H1 (cell line): ENCODE measurements around the gene C15orf39. TPM values are rescaled to one million over a fixed set of nuclear protein-coding genes. Genes with fewer than 3 reads are reported as not detected.

Experiments
- CTCF ChIA-PET: fragments of 300-600 bp; sonication (Branson Sonifier 250); formaldehyde crosslinking; loops from one replicate; lab custom pipeline; 2021; ENCODE audit not compliant: partially characterized antibody; lab: Charles Lee
- POLR2A ChIA-PET: fragments of 300-600 bp; sonication (Branson Sonifier 250); formaldehyde crosslinking; loops from one replicate; lab custom pipeline; 2021; ENCODE audit warnings: inconsistent platforms; ENCODE audit not compliant: partially characterized antibody; lab: Charles Lee
- DNase-seq, 2 experiments: peaks; one replicate each; pipeline versions ENCODE4 v3.0.0 to v3.0.0-alpha.2; 2010 to 2022; ENCODE audit warnings: low spot score in 2 of 2, low read depth in 1 of 2, mixed read lengths in 1 of 2
- FAIRE-seq: peaks from 2 replicates; lab custom pipeline; 2011; peaks lifted over from hg19 to GRCh38; lab: Jason Lieb, UNC
- H2AFZ ChIP-seq: 2 replicates; pipeline ENCODE4 v1.8.1; 2012; ENCODE audit warnings: low read length, inconsistent platforms
- H2AK5ac ChIP-seq: 2 replicates; pipeline ENCODE4 v1.6.1; 2013; ENCODE audit warnings: low read depth, low read length
- H2BK120ac ChIP-seq: replicated peaks from 2 replicates; pipeline ENCODE3; 2013; ENCODE audit warnings: low read depth, low read length, inconsistent platforms
- H2BK12ac ChIP-seq: 2 replicates; pipeline ENCODE4 v1.6.1; 2013; ENCODE audit warnings: low read depth, low read length
- H2BK15ac ChIP-seq: 2 replicates; pipeline ENCODE4 v1.6.1; 2013; ENCODE audit warnings: low read length
- H2BK20ac ChIP-seq: 2 replicates; pipeline ENCODE4 v1.6.1; 2013; ENCODE audit warnings: low read length
- H2BK5ac ChIP-seq: 2 replicates; pipeline ENCODE4 v1.6.1; 2013; ENCODE audit warnings: low read depth, low read length
- H3K14ac ChIP-seq: 2 replicates; pipeline ENCODE4 v1.6.1; 2013; ENCODE audit warnings: inconsistent platforms; ENCODE audit not compliant: insufficient read length
- H3K18ac ChIP-seq: 2 replicates; pipeline ENCODE4 v1.6.1; 2013; ENCODE audit warnings: low read length; ENCODE audit errors: extremely low read depth
- H3K23ac ChIP-seq: 2 replicates; pipeline ENCODE4 v1.6.1; 2013; ENCODE audit warnings: inconsistent platforms; ENCODE audit not compliant: insufficient read length
- H3K23me2 ChIP-seq: 2 replicates; pipeline ENCODE4 v1.6.1; 2013; ENCODE audit warnings: low read depth, low read length
- H3K27ac ChIP-seq: 2 replicates; pipeline ENCODE4 v1.6.1; 2011; ENCODE audit warnings: low read depth, low read length, inconsistent platforms
- H3K27me3 ChIP-seq, 4 experiments: replicated peaks in 1 of 4; 1 replicate in 1 of 4; 2 replicates in 3 of 4; pipeline versions ENCODE4 v1.6.1 to v1.8.1; 2011 to 2013; ENCODE audit warnings: low read length in 3 of 4, mild to moderate bottlenecking in 3 of 4, inconsistent platforms in 2 of 4, mixed read lengths in 2 of 4, moderate library complexity in 1 of 4; ENCODE audit not compliant: control insufficient read depth in 3 of 4, insufficient read depth in 3 of 4; ENCODE audit errors: extremely low read depth in 1 of 4
- H3K36me3 ChIP-seq, 4 experiments: 2 replicates each; pipeline versions ENCODE4 v1.6.1 to v1.8.1; 2011 to 2013; ENCODE audit warnings: mild to moderate bottlenecking in 4 of 4, low read length in 3 of 4, moderate library complexity in 2 of 4, control low read depth in 1 of 4, inconsistent platforms in 1 of 4; ENCODE audit not compliant: insufficient read depth in 4 of 4, control insufficient read depth in 2 of 4
- H3K4ac ChIP-seq: replicated peaks from 2 replicates; pipeline ENCODE3; 2013; ENCODE audit warnings: low read length, low read depth, mixed read lengths, inconsistent platforms; ENCODE audit not compliant: insufficient read length
- H3K4me1 ChIP-seq, 4 experiments: replicated peaks in 1 of 4; 1 replicate in 1 of 4; 2 replicates in 3 of 4; pipeline versions ENCODE4 v1.6.1 to v1.8.1; 2011 to 2013; ENCODE audit warnings: low read length in 3 of 4, inconsistent platforms in 2 of 4, mixed read lengths in 1 of 4; ENCODE audit not compliant: insufficient read depth in 4 of 4, control insufficient read depth in 3 of 4
- H3K4me2 ChIP-seq, 2 experiments: 2 replicates each; pipeline versions ENCODE4 v1.6.1 to v1.8.1; 2011 to 2013; ENCODE audit warnings: low read depth in 2 of 2, low read length in 2 of 2, control low read depth in 1 of 2, inconsistent platforms in 1 of 2, mild to moderate bottlenecking in 1 of 2; ENCODE audit not compliant: insufficient read depth in 1 of 2
- H3K4me3 ChIP-seq, 4 experiments: fragments of 200-600, 300-600 bp in 1 of 4; sonication (generic), shearing (Covaris generic), sonication (Bioruptor Twin) in 1 of 4; 2 replicates each; pipeline versions ENCODE4 v1.5.1 to v1.8.1; 2011 to 2016; ENCODE audit warnings: low read length in 4 of 4, low read depth in 3 of 4, control low read depth in 2 of 4, inconsistent platforms in 2 of 4, mild to moderate bottlenecking in 2 of 4, mixed read lengths in 1 of 4, moderate library complexity in 1 of 4; ENCODE audit not compliant: insufficient read depth in 2 of 4; ENCODE audit errors: extremely low read depth in 1 of 4
- H3K56ac ChIP-seq: replicated peaks from 2 replicates; pipeline ENCODE3; 2013; ENCODE audit warnings: low read depth, mild to moderate bottlenecking, mixed read lengths, low read length, inconsistent platforms; ENCODE audit not compliant: insufficient read length
- H3K79me1 ChIP-seq: 2 replicates; pipeline ENCODE4 v1.6.1; 2013; ENCODE audit warnings: low read depth, low read length, control low read depth
- H3K79me2 ChIP-seq, 2 experiments: 2 replicates each; pipeline versions ENCODE4 v1.6.1 to v1.8.1; 2012 to 2013; ENCODE audit warnings: low read length in 2 of 2, mild to moderate bottlenecking in 2 of 2, inconsistent platforms in 1 of 2; ENCODE audit not compliant: insufficient read depth in 2 of 2, control insufficient read depth in 1 of 2
- H3K9ac ChIP-seq, 4 experiments: replicated peaks in 1 of 4; 1 replicate in 1 of 4; 2 replicates in 3 of 4; pipeline versions ENCODE4 v1.6.1 to v1.8.1; 2011 to 2013; ENCODE audit warnings: low read depth in 3 of 4, low read length in 3 of 4, control low read depth in 2 of 4, mild to moderate bottlenecking in 2 of 4, moderate library complexity in 2 of 4, inconsistent platforms in 1 of 4; ENCODE audit errors: extremely low read depth in 1 of 4
- H3K9me3 ChIP-seq, 2 experiments: 2 replicates each; pipeline versions ENCODE4 v1.6.1 to v1.8.1; 2012 to 2013; ENCODE audit warnings: mild to moderate bottlenecking in 2 of 2, moderate library complexity in 2 of 2, control low read depth in 1 of 2, inconsistent platforms in 1 of 2, low read depth in 1 of 2, low read length in 1 of 2, mixed read lengths in 1 of 2; ENCODE audit not compliant: insufficient read depth in 2 of 2
- H4K20me1 ChIP-seq, 2 experiments: replicated peaks in 1 of 2; 2 replicates each; pipeline versions ENCODE3 to v1.8.1; 2011 to 2013; ENCODE audit warnings: inconsistent platforms in 2 of 2, low read length in 2 of 2, mild to moderate bottlenecking in 1 of 2; ENCODE audit not compliant: insufficient read depth in 2 of 2, control insufficient read depth in 1 of 2
- H4K5ac ChIP-seq: 2 replicates; pipeline ENCODE4 v1.6.1; 2013; ENCODE audit warnings: low read length, low read depth, mixed read lengths, inconsistent platforms; ENCODE audit not compliant: insufficient read length
- H4K8ac ChIP-seq: 2 replicates; pipeline ENCODE4 v1.8.0; 2013; ENCODE audit warnings: mild to moderate bottlenecking, moderate library complexity, low read length, inconsistent platforms; ENCODE audit not compliant: insufficient read depth; ENCODE audit errors: extremely low read depth
- H4K91ac ChIP-seq: replicated peaks from 2 replicates; pipeline ENCODE3; 2013; ENCODE audit warnings: low read length, mixed read lengths, inconsistent platforms; ENCODE audit not compliant: insufficient read length
- BRCA1 ChIP-seq: IDR thresholded peaks from 2 replicates; pipeline ENCODE4 v1.6.1; 2012; ENCODE audit warnings: low read depth, low read length, improper control_type of control experiment
- CTBP2 ChIP-seq: IDR thresholded peaks from 2 replicates; pipeline ENCODE4 v1.7.0; 2011; ENCODE audit warnings: borderline replicate concordance, mild to moderate bottlenecking, moderate library complexity, mixed read lengths, low read length; ENCODE audit not compliant: insufficient read depth, insufficient read length
- RFX5 ChIP-seq: IDR thresholded peaks from 2 replicates; pipeline ENCODE4 v1.6.1; 2011; ENCODE audit warnings: low read depth, low read length, improper control_type of control experiment, borderline replicate concordance
- RNF2 ChIP-seq: fragments of 200-900, 300-1000 bp; sonication (generic); IDR thresholded peaks from 2 replicates; pipeline ENCODE4 v1.7.1; 2016; ENCODE audit warnings: borderline replicate concordance, low read depth, mild to moderate bottlenecking, antibody characterized with exemption, low read length; ENCODE audit not compliant: poor library complexity, severe bottlenecking; ENCODE audit errors: missing control alignments
- SP4 ChIP-seq: IDR thresholded peaks from 2 replicates; pipeline ENCODE4 v1.6.1; 2012; ENCODE audit warnings: low read length, inconsistent platforms
- TAF1 ChIP-seq: IDR thresholded peaks from 2 replicates; pipeline ENCODE4 v1.6.1; 2011; ENCODE audit warnings: mild to moderate bottlenecking, low read depth, low read length
- WGBS, 2 experiments: shearing (Covaris generic) in 1 of 2; methylation state at CpG; one replicate each; pipeline versions ENCODE4 v1.1.6 to v1.1.7; 2013 to 2015; ENCODE audit warnings: low lambda C conversion rate in 2 of 2, mixed read lengths in 2 of 2, inconsistent platforms in 1 of 2, low coverage in 1 of 2, missing lambda C conversion rate in 1 of 2; ENCODE audit not compliant: insufficient replicate concordance in 2 of 2, insufficient coverage in 1 of 2, insufficient read length in 1 of 2; ENCODE audit errors: extremely low coverage in 1 of 2, missing lambda C conversion rate in 1 of 2; 5-methylcytosine and 5-hydroxymethylcytosine counted together
- polyA plus RNA-seq, 7 experiments: library from polyadenylated mRNA; depleted of rRNA in 3 of 7; stranded (reverse) in 5 of 7; unstranded in 2 of 7; fragments of >200 nt in 5 of 7; fragments of 200-250 nt in 2 of 7; gene quantifications; 1 replicate in 5 of 7; 2 replicates in 1 of 7; 4 replicates in 1 of 7; pipeline versions ENCODE4 v1.2.1 to v1.2.3, GENCODE V29; 2011 to 2013; ENCODE audit warnings: missing spikeins in 2 of 7, mixed read lengths in 2 of 7
- total RNA-seq: library from RNA; stranded (reverse); fragmentation: NEBNext Ultra II Directional; extraction: Animal tissue kit (Norgen Biotek cat#: 25700); gene quantifications from 2 replicates; pipeline ENCODE4 v1.2.1, GENCODE V29; 2021

Gene C15orf39
- total and polyA plus RNA-seq, 2 of the 8 experiments (the other 6 are each of a cell fraction or from before 2014, with no cell fraction given): 13.8 to 38.5 TPM

DNA sequence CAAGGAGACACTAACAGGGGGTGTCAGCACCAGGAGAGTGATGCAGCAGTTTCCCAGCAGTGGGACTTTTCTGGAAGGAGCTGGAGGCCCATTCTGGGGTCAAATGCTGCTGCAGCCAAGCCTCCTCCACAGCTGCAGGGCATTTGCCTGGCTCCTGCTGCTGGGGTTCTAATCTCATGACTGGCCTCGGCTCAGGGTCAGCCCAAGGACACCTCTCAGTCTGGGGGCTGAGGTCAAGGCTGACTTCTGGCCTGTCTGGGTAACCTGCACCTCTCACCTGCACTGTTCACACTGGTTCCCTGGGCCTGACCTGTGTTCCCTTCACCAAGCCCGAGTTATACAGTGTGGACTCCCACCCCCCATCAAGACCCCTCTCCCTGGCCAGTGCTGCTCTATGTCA lies 10.4 kb upstream of the C15orf39 start:
- H3K23ac ChIP-seq: no peak overlapping the region
- peaks cover 12 to 17% of the 10 kb centered on the region in 2 experiments; a peak in 3 of 4 replicates for H3K9me3 ChIP-seq
- H4K8ac ChIP-seq: no peak overlapping the region
- peaks cover 4% of the 10 kb centered on the region; the same call in 1 of the 2 replicates for H3K23me2 ChIP-seq
- H2BK20ac ChIP-seq: no peak overlapping the region
- H4K20me1 ChIP-seq: no peaks in the 10 kb centered on the region
- ChIA-PET CTCF (interaction anchor here (0.7 to 3.4 kb wide), 3 partner anchors 10 to 39 kb away, joined by 4 to 16 read pairs (median 5); partner anchors contain the start of gene C15orf39), POLR2A (interaction anchor here (1.3 to 1.5 kb wide), 3 partner anchors 10 to 13 kb away, joined by 3 to 8 read pairs (median 4); partner anchors contain the start of gene C15orf39)
- H3K27me3 ChIP-seq: no peaks in the 10 kb centered on the region
- H3K79me2 ChIP-seq: no peaks in the 10 kb centered on the region
- H2BK15ac ChIP-seq: no peak overlapping the region
- no peak overlapping the region for H3K4ac ChIP-seq
- H3K4me2 ChIP-seq: no peak overlapping the region
- H2BK5ac ChIP-seq: no peak overlapping the region
- no peaks in the 10 kb centered on the region for H3K79me1 ChIP-seq
- no peaks in the 10 kb centered on the region for H3K36me3 ChIP-seq
- FAIRE-seq: no peak
- H4K5ac ChIP-seq: no peak overlapping the region
- TF ChIP-seq RNF2 (no peak), BRCA1 (no peak), SP4 (no peak), CTBP2 (no peak), TAF1 (no peak), RFX5 (no peak)
- no peak overlapping the region for H2AFZ ChIP-seq
- no peak overlapping the region for H3K56ac ChIP-seq
- H2BK120ac ChIP-seq: no peak overlapping the region
- no peak for DNase-seq
- H3K4me1 ChIP-seq: peaks cover 3 to 24% (median 13%) of the 10 kb centered on the region in 4 experiments
- H3K4me3 ChIP-seq: no peak overlapping the region
- no peak overlapping the region for H3K9ac ChIP-seq
- H3K18ac ChIP-seq: no peak overlapping the region
- WGBS, 2 experiments: 87% methylated on average over 2 of the region's 2 CpGs; no CpG with 5 or more reads in 1 of the 2 experiments
- no peak overlapping the region for H3K14ac ChIP-seq
- H2BK12ac ChIP-seq: 0 out of 2 replicates have a peak overlapping the region, but pooled peaks have one; percentile 12
- H2AK5ac ChIP-seq: no peak overlapping the region
- no peak overlapping the region for H4K91ac ChIP-seq
- H3K27ac ChIP-seq: no peak overlapping the region
